Erythroblast (primary cell): ENCODE results near the gene RBM10.

Source experiments
- GATA1 ChIP-seq: IDR thresholded peaks from 2 replicates; pipeline ENCODE4 v1.6.1; 2011; ENCODE audit warnings: low read depth, mild to moderate bottlenecking, control low read depth, low read length, moderate library complexity
- POLR2A ChIP-seq: IDR thresholded peaks from 2 replicates; pipeline ENCODE4 v1.6.1; 2011; ENCODE audit warnings: mild to moderate bottlenecking, low read length

DNA sequence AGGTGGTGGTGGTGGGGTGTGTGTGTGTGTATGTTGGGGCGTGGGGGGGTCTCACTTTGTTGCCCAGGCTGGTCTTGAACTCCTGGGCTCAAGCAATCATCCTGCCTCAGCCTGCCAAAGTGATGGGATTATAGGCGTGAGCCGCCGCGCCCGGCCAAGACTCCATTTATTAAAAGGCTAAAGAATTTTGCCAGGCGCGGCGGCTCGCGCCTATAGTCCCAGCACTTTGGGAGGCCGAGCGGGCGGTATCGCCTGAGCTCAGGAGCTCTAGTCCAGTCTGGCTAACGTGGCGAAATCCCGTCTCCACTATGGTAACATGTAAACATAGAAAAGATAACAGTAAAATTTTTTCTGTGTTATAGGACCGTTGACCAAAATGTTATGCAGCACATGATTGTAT, 44.9 kb downstream of the RBM10 start:
- TF ChIP-seq POLR2A (no peak), GATA1 (no peak)
